HepG2 (cell line): ENCODE measurements around the gene ENTHD1. TPM values are rescaled to one million over a fixed set of nuclear protein-coding genes. Genes with fewer than 3 reads are reported as not detected.

Source experiments
- ATAC-seq: fragments of 200-7000 bp; cut with Tn5 transposase; 3 replicates; pipeline ENCODE4 v1.9.1; 2020; ENCODE audit warnings: mild to moderate bottlenecking, moderate library complexity
- BruUV-seq: library from RNA; stranded (reverse); fragments of 400-500 nt; replicated peaks from 2 replicates; lab custom pipeline; 2021; lab: Mats Ljungman, UMichigan
- CTCF ChIA-PET: fragments of 300-600 bp; formaldehyde crosslinking; extraction: SDS; loops from one replicate; lab custom pipeline; 2021; ENCODE audit warnings: low total read pairs, inconsistent platforms, low intra/inter-chr PET ratio; lab: Yijun Ruan, JAX
- POLR2A ChIA-PET: fragments of 350-600 bp; sonication (Branson Sonifier 250); formaldehyde crosslinking; loops from one replicate; lab custom pipeline; 2020; ENCODE audit warnings: antibody characterized with exemption, inconsistent platforms; lab: Yijun Ruan, JAX
- DNase-seq: peaks from one replicate; pipeline ENCODE4 v3.0.0-alpha.2; 2015; ENCODE audit warnings: low spot score
- FAIRE-seq: peaks from 3 replicates; lab custom pipeline; 2011; peaks lifted over from hg19 to GRCh38; lab: Jason Lieb, UNC
- H2AFZ ChIP-seq: one replicate; pipeline ENCODE4 v1.6.1; 2011; ENCODE audit warnings: low read length, inconsistent platforms
- H3K27ac ChIP-seq: fragments of 300-600 bp; 3 replicates; pipeline ENCODE4 v1.8.0; 2011; ENCODE audit warnings: mixed run types, mild to moderate bottlenecking, mixed read lengths, low read length, inconsistent platforms; ENCODE audit not compliant: insufficient read depth; ENCODE audit errors: extremely low read length
- H3K27me3 ChIP-seq, 2 experiments: fragments of 200-600 bp in 1 of 2; 2 replicates in 1 of 2; 3 replicates in 1 of 2; pipeline versions ENCODE4 v1.6.0 to v1.8.0; 2011; ENCODE audit warnings: low read length in 2 of 2, mild to moderate bottlenecking in 2 of 2, moderate library complexity in 2 of 2, inconsistent platforms in 1 of 2; ENCODE audit not compliant: insufficient read depth in 2 of 2, control insufficient read depth in 1 of 2
- H3K36me3 ChIP-seq, 2 experiments: fragments of 200-600 bp in 1 of 2; replicated peaks in 1 of 2; 2 replicates in 1 of 2; 3 replicates in 1 of 2; pipeline versions ENCODE4 v1.5.1 to v1.8.0; 2011; ENCODE audit warnings: low read length in 2 of 2, inconsistent platforms in 1 of 2; ENCODE audit not compliant: insufficient read depth in 2 of 2, control insufficient read depth in 1 of 2
- H3K4me1 ChIP-seq: 2 replicates; pipeline ENCODE4 v1.5.1; 2012; ENCODE audit warnings: low read length, inconsistent platforms; ENCODE audit not compliant: insufficient read depth
- H3K4me2 ChIP-seq: 2 replicates; pipeline ENCODE4 v1.6.0; 2011; ENCODE audit warnings: low read depth, low read length, inconsistent platforms
- H3K4me3 ChIP-seq, 3 experiments: fragments of 200-600 bp in 1 of 3; sonication (generic), shearing (Covaris generic) in 1 of 3; replicated peaks in 1 of 3; 2 replicates each; pipeline ENCODE4 v1.5.1; 2011 to 2016; ENCODE audit warnings: low read length in 3 of 3, inconsistent platforms in 2 of 3, low read depth in 2 of 3, mild to moderate bottlenecking in 2 of 3, control low read depth in 1 of 3, mixed read lengths in 1 of 3; ENCODE audit not compliant: insufficient read depth in 1 of 3
- H3K79me2 ChIP-seq: one replicate; pipeline ENCODE4 v1.6.1; 2011; ENCODE audit warnings: low read length, inconsistent platforms; ENCODE audit not compliant: insufficient read depth
- H3K9ac ChIP-seq: 2 replicates; pipeline ENCODE4 v1.6.0; 2011; ENCODE audit warnings: mild to moderate bottlenecking, low read depth, low read length, inconsistent platforms; ENCODE audit not compliant: insufficient read depth
- H3K9me3 ChIP-seq: 2 replicates; pipeline ENCODE4 v1.5.1; 2012; ENCODE audit warnings: mild to moderate bottlenecking, low read length
- H4K20me1 ChIP-seq: 2 replicates; pipeline ENCODE4 v1.6.0; 2011; ENCODE audit warnings: inconsistent platforms, mild to moderate bottlenecking, low read length, moderate library complexity; ENCODE audit not compliant: insufficient read depth
- BORCS8-MEF2B ChIP-seq: sonication (generic); formaldehyde crosslinking; IDR thresholded peaks from 2 replicates; pipeline ENCODE4 v1.8.0; 2022; ENCODE audit warnings: mild to moderate bottlenecking, missing genetic modification reagents
- DR1 ChIP-seq: sonication (generic); formaldehyde crosslinking; IDR thresholded peaks from 2 replicates; pipeline ENCODE4 v1.8.0; 2021; ENCODE audit warnings: mild to moderate bottlenecking, missing genetic modification reagents, inconsistent platforms
- FOXK2 ChIP-seq: fragments of 450-650 bp; IDR thresholded peaks from 2 replicates; pipeline ENCODE4 v1.6.1; 2016
- FOXP1 ChIP-seq, 2 experiments: fragments of 450-650 bp in 1 of 2; IDR thresholded peaks; 2 replicates each; pipeline ENCODE4 v1.6.1; 2017 to 2018; ENCODE audit warnings: antibody characterized with exemption in 1 of 2
- HNRNPL ChIP-seq: fragments of 200-400 bp; formaldehyde crosslinking; IDR thresholded peaks from 2 replicates; pipeline ENCODE4 v1.6.1; 2017; ENCODE audit warnings: mild to moderate bottlenecking, low read depth, low read length
- MED1 ChIP-seq: sonication (generic); formaldehyde crosslinking; IDR thresholded peaks from 2 replicates; pipeline ENCODE4 v1.4.0; 2020; ENCODE audit warnings: missing genetic modification reagents
- PAWR ChIP-seq: sonication (generic); formaldehyde crosslinking; IDR thresholded peaks from 2 replicates; pipeline ENCODE4 v1.4.0; 2020; ENCODE audit warnings: missing genetic modification reagents, mild to moderate bottlenecking, borderline replicate concordance
- SMC3 ChIP-seq: IDR thresholded peaks from 2 replicates; pipeline ENCODE4 v1.6.1; 2011; ENCODE audit warnings: low read length, improper control_type of control experiment
- THAP11 ChIP-seq: IDR thresholded peaks from 2 replicates; pipeline ENCODE4 v1.6.1; 2016; ENCODE audit warnings: missing biosample characterization, missing genetic modification reagents
- ZBTB7A ChIP-seq: sonication (generic); formaldehyde crosslinking; IDR thresholded peaks from 2 replicates; pipeline ENCODE4 v1.8.0; 2022; ENCODE audit warnings: mild to moderate bottlenecking, missing genetic modification reagents
- ZNF564 ChIP-seq: sonication (generic); formaldehyde crosslinking; IDR thresholded peaks from 2 replicates; pipeline ENCODE4 v1.8.1; 2023; ENCODE audit warnings: mild to moderate bottlenecking, missing genetic modification reagents
- WGBS: methylation state at CpG from one replicate; pipeline ENCODE4 v1.1.6; 2017; ENCODE audit warnings: low lambda C conversion rate; 5-methylcytosine and 5-hydroxymethylcytosine counted together
- in situ Hi-C: cut with HindIII; loops from 2 replicates; pipeline ENCODE4 v1.10.0; 2017; ENCODE audit warnings: low pct_unique_long_range_greater_than_20kb; ENCODE audit not compliant: extremely low pct_ligation_motif_present
- intact Hi-C: fragments of 100-400 bp; cut with micrococcal nuclease; formaldehyde crosslinking; loops from one replicate; pipeline ENCODE4 v1.10.0; 2022; ENCODE audit not compliant: unreplicated experiment
- polyA plus RNA-seq, 8 experiments: library from polyadenylated mRNA; depleted of rRNA in 3 of 8; stranded (reverse) in 7 of 8; unstranded in 1 of 8; fragments of >200 nt; fragmentation: Illumina TruSeq in 4 of 8; extraction: Trizol in 4 of 8; gene quantifications; 2 replicates each; pipeline versions ENCODE4 v1.2.1 to v1.2.3, GENCODE V29; 2011 to 2016; ENCODE audit warnings: low read depth in 4 of 8, missing spikeins in 1 of 8, mixed read lengths in 1 of 8; ENCODE audit not compliant: insufficient read depth in 1 of 8
- total RNA-seq, 5 experiments: library from RNA; depleted of rRNA; stranded (reverse); fragments of >200 nt; fragmentation: Illumina TruSeq; extraction: Trizol; gene quantifications; 2 replicates each; pipeline ENCODE4 v1.2.3, GENCODE V29; 2016; ENCODE audit warnings: low read depth in 1 of 5
- TF ChIP-seq, protein P1 (sequence below): sonication (generic); formaldehyde crosslinking; IDR thresholded peaks from 2 replicates; pipeline ENCODE4 v1.5.0; 2020; ENCODE audit warnings: missing genetic modification reagents
- TF ChIP-seq, protein P2 (sequence below): sonication (generic); formaldehyde crosslinking; IDR thresholded peaks from 2 replicates; pipeline ENCODE4 v1.5.1; 2020; ENCODE audit warnings: missing genetic modification reagents, mild to moderate bottlenecking, borderline replicate concordance
- TF ChIP-seq, protein P3 (sequence below): sonication (generic); formaldehyde crosslinking; IDR thresholded peaks from 2 replicates; pipeline ENCODE4 v1.4.0; 2020; ENCODE audit warnings: missing genetic modification reagents
- TF ChIP-seq, protein P4 (sequence below): sonication (generic); formaldehyde crosslinking; IDR thresholded peaks from 2 replicates; pipeline ENCODE4 v1.4.0; 2020; ENCODE audit warnings: missing genetic modification reagents, borderline replicate concordance
- TF ChIP-seq, protein P5 (sequence below): sonication (generic); formaldehyde crosslinking; IDR thresholded peaks from 2 replicates; pipeline ENCODE4 v1.4.0; 2020; ENCODE audit warnings: missing genetic modification reagents

Gene ENTHD1
- total and polyA plus RNA-seq, 2 of the 13 experiments (the other 11 are each of a cell fraction or from before 2014, with no cell fraction given) = not detected

DNA sequence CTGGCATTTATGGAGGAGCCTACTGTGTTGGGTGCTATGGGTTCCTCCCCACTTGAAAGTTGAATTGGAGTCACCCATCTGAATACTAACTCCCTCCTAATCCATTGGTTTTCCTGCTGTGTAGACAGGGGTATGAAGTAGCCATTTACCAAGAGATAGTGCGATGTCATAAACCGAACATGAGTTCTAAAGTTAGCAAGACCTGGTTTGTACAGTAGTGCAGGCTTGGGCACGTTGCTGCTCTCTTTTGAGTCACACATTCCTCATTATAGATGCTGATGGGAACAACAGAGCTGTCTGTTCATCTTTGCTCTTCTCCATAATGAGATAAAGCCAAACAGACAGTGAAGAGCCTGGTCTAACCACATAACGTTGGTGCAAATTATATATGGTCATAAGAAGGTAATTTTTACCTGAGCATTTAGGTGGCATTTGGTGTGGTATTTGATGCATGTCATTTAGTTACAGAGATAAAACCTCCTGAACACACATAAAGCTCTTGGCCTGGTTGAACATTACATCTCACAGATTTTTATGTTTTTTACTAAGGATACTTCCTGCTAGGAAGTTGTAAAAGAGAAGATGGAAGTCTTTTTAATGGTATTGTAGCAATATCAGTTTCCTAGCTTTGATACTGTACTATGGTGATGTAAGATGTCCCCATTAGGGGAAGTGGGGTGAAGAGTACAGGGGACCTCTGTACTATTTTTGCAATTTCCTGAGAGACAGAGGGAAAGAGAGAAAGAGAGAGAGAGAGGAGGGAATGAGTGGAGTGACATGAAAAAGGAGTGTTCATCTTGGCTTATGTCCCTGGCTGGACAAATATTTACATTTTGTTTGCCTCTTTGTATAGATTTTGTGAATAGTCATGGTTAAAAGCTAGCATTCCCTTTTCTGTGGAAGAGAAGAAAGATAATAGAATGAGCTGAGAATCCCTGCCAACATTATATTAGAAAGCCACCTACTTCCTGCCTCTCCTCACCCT is 35.3 kb upstream of the ENTHD1 start:
- BruUV-seq = no TSS peak
- Histone ChIP-seq H3K36me3 (no peaks in the 10 kb centered on the region), H3K9ac (no peak overlapping the region), H3K27ac (no peak overlapping the region), H3K4me2 (no peak overlapping the region), H4K20me1 (no peaks in the 10 kb centered on the region), H3K27me3 (peaks cover 0 to 2% of the 10 kb centered on the region in 2 experiments; a peak in 2 of 5 replicates), H2AFZ (no peak overlapping the region), H3K4me3 (no peak overlapping the region), H3K9me3 (no peaks in the 10 kb centered on the region), H3K79me2 (no peaks in the 10 kb centered on the region), H3K4me1 (peaks cover 11% of the 10 kb centered on the region)
- CTCF ChIA-PET = no interaction called here
- ATAC-seq (no peak), DNase-seq (no peak), FAIRE-seq (no peak)
- POLR2A ChIA-PET = no interaction called here
- 64% methylated on average over 4 of the region's 4 CpGs for WGBS
- in situ Hi-C loops (no loop called here), intact Hi-C loops (no loop called here)
- TF ChIP-seq THAP11 (CRISPR knock-in tag) (no peak), ZBTB7A (CRISPR knock-in tag) (no peak), BORCS8-MEF2B (CRISPR knock-in tag) (no peak), DR1 (CRISPR knock-in tag) (no peak), FOXP1 (IDR thresholded peaks at IDR 0.05) (no peak), FOXP1 (CRISPR knock-in tag; IDR thresholded peaks at IDR 0.05) (no peak), SMC3 (no peak), FOXK2 (no peak), PAWR (CRISPR knock-in tag) (no peak), ZNF564 (CRISPR knock-in tag) (no peak), MED1 (CRISPR knock-in tag) (no peak), HNRNPL (no peak)
- TF ChIP-seq, protein P1, sequence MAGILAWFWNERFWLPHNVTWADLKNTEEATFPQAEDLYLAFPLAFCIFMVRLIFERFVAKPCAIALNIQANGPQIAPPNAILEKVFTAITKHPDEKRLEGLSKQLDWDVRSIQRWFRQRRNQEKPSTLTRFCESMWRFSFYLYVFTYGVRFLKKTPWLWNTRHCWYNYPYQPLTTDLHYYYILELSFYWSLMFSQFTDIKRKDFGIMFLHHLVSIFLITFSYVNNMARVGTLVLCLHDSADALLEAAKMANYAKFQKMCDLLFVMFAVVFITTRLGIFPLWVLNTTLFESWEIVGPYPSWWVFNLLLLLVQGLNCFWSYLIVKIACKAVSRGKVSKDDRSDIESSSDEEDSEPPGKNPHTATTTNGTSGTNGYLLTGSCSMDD (CRISPR knock-in tag) = no peak
- TF ChIP-seq, protein P2, sequence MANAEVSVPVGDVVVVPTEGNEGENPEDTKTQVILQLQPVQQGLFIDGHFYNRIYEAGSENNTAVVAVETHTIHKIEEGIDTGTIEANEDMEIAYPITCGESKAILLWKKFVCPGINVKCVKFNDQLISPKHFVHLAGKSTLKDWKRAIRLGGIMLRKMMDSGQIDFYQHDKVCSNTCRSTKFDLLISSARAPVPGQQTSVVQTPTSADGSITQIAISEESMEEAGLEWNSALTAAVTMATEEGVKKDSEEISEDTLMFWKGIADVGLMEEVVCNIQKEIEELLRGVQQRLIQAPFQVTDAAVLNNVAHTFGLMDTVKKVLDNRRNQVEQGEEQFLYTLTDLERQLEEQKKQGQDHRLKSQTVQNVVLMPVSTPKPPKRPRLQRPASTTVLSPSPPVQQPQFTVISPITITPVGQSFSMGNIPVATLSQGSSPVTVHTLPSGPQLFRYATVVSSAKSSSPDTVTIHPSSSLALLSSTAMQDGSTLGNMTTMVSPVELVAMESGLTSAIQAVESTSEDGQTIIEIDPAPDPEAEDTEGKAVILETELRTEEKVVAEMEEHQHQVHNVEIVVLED (CRISPR knock-in tag) = no peak
- TF ChIP-seq, protein P3, sequence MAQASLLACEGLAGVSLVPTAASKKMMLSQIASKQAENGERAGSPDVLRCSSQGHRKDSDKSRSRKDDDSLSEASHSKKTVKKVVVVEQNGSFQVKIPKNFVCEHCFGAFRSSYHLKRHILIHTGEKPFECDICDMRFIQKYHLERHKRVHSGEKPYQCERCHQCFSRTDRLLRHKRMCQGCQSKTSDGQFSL (CRISPR knock-in tag) = no peak
- TF ChIP-seq, protein P4, sequence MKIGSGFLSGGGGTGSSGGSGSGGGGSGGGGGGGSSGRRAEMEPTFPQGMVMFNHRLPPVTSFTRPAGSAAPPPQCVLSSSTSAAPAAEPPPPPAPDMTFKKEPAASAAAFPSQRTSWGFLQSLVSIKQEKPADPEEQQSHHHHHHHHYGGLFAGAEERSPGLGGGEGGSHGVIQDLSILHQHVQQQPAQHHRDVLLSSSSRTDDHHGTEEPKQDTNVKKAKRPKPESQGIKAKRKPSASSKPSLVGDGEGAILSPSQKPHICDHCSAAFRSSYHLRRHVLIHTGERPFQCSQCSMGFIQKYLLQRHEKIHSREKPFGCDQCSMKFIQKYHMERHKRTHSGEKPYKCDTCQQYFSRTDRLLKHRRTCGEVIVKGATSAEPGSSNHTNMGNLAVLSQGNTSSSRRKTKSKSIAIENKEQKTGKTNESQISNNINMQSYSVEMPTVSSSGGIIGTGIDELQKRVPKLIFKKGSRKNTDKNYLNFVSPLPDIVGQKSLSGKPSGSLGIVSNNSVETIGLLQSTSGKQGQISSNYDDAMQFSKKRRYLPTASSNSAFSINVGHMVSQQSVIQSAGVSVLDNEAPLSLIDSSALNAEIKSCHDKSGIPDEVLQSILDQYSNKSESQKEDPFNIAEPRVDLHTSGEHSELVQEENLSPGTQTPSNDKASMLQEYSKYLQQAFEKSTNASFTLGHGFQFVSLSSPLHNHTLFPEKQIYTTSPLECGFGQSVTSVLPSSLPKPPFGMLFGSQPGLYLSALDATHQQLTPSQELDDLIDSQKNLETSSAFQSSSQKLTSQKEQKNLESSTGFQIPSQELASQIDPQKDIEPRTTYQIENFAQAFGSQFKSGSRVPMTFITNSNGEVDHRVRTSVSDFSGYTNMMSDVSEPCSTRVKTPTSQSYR (CRISPR knock-in tag) = no peak
- TF ChIP-seq, protein P5, sequence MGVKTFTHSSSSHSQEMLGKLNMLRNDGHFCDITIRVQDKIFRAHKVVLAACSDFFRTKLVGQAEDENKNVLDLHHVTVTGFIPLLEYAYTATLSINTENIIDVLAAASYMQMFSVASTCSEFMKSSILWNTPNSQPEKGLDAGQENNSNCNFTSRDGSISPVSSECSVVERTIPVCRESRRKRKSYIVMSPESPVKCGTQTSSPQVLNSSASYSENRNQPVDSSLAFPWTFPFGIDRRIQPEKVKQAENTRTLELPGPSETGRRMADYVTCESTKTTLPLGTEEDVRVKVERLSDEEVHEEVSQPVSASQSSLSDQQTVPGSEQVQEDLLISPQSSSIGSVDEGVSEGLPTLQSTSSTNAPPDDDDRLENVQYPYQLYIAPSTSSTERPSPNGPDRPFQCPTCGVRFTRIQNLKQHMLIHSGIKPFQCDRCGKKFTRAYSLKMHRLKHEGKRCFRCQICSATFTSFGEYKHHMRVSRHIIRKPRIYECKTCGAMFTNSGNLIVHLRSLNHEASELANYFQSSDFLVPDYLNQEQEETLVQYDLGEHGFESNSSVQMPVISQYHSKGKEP (CRISPR knock-in tag) = no peak
